CD4-positive, alpha-beta T cell treated with Interleukin-15 for 4 hours (primary cell): Measurements from ENCODE around the gene RLN3.
A peak's percentile ranks its signal among the peaks of the same experiment; 100 is the strongest.
"Not testable (repeated sequence)": the region's sequence is repeated elsewhere in the genome, so short reads cannot be mapped to it uniquely, and the experiment has no call there.

Experiments used
- DNase-seq: peaks from one replicate; pipeline ENCODE4 v3.0.0-alpha.2; 2020; ENCODE audit warnings: low spot score

The RLN3 gene

DNA sequence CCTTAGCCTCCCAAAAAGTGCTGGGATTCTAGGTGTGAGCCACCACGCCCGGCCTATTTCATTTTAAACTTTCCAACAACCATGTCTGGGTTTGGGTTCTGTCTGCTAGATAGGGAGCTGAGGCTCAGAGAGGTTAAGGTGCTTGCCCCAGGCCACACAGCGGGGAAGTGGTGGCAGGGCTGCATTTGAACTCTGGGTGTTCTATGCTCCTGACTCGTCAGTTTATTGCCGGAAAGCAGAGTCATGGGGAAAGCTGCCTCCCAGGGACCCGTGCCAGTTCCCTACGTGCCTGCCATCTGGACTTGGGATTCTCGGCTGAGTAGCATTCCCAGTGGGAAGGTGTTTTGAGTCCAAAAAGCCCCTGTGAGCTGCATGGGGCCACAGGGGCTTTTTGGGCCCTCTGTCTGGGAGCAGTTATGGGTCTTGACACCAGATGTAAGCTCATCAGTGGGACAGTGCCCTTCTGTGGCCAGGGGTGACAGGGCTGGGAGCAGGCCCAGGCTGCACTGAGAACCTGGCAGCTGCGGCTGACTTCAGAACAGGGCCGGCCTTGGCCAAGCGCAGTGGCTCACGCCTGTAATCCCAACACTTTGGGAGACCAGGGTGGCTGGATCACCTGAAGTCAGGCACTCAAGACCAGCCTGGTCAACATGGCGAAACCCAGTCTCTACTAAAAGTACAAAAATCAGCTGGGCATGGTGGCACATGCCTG lies 32.8 kb upstream of the RLN3 start:
- DNase-seq, result no peak

GRCh38 chr19:13995878-13996765 lies 31.8 kb upstream of the RLN3 start:
- DNase-seq, result no peak

- no peak for DNase-seq
Observed at GRCh38 chr19:13996928-13997630, 30.9 kb upstream of the RLN3 start.

DNA sequence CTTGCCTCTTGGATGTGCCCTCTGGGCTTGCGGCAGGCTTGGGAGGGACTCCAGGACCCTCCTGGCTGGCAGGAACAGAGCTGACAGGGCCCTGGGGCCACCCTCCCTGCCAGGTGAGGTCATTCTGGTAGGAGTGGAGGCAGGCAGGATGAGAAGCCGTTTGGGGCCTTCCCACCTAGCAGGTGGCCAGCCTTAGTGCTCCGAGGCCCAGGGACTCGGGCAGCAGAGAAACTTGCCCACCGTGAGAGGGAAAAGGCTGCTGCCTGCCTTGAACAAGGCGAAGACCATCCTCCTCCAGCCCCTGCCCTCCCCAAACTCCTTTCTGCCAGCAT lies 30.4 kb upstream of the RLN3 start:
- DNase-seq, result no peak

DNA sequence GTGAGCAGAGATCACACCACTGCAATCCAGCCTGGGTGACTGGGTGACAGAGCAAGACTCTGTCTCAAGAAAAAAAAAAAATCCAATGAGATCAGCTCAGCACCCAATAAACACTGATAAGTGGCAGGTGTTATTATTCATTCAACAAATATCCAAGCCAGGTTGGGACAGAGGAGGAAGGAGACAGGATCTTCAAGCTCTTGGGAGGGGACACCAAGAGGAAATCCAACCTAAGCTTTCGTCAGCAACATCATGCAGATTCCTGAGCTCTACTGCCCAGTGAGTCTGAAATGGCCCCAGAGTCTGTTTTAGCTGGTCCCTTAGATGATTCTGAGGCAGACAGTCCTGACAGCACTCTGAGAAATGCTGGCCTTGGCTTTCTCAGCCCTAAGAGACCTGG lies 29.5 kb upstream of the RLN3 start:
- no peak for DNase-seq

- no peak for DNase-seq
Observed at GRCh38 chr19:13999085-13999484, 28.9 kb upstream of the RLN3 start.

GRCh38 chr19:14000691-14001375 lies 27.1 kb upstream of the RLN3 start:
- no peak for DNase-seq

GRCh38 chr19:14002571-14003250 lies 25.2 kb upstream of the RLN3 start:
- DNase-seq, result peak; percentile 55

GRCh38 chr19:14003251-14004055 lies 24.5 kb upstream of the RLN3 start:
- peak; percentile 47 for DNase-seq

- DNase-seq, result no peak
Observed at GRCh38 chr19:14004619-14005348, 23.2 kb upstream of the RLN3 start.

DNA sequence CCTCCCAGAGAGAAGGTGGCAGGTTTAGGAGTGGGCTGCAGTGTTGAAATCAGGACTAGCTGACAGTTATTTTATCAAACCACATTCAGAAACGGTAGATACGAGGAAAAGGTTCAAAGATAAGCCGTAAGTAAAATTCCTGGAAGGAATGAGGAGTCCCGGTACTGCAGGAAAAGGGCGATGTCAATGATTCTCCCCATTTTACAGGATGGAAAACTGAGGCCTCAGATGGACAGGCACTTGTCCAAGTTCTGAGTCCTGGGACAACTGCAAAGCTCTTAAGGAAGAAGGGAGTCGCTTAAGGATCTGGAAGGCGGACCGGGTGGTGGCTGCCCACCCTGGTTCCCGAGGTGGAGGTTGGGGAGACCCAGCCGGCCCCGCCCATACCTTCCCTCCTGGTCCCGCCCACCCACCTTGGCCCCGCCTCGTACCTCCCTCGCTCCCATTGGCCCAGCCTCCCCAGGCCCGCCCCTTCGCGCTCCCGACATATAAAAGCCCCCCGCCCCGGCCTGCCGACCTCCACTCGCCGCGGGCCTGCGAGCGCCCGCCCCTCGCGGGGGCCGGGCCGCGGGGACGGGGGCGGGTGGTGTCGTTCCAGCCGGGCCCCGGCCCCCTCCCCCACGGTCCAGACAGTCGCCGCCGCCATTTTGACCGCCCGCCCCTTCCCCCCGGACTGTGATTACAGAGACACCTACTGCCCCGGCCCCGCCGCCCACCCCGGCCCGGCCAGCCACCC lies 22.4 kb upstream of the RLN3 start:
- DNase-seq, result peak; percentile 95

DNA sequence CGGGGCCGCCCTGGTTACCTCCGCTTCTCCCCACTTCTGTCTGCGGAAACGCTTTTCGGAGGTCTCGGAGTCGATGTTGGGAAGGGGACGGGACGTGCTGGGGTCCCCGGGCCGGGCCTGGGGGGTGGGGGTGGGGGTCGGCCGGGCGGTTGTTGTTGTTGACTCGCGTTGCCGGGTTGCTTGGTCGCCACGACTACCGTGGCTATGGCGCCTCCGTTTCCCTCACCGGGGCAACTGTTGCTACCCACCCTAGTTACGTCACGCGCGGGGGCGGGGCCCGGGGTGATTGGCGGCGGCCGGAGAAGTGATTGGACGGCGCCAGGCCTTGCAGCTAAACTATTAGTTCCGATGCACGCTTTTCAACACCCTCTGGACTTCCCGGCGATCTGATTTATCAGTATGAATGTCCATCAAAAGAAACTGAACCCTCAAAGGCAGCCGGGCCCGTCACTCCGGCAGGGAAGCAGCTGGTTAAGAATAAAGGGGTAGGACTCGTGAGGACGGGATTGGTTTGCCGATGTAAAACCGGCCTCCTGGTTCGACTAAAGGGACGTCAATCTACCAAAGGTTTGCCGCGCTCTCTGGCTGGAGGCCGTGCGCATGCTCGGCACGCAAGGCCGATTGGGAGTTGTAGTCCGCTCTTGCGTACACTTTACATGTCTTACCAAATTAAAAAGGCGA lies 21.7 kb upstream of the RLN3 start, which contains the start of gene RFX1:
TSS of gene RFX1 (minus strand) at position 236 of the 681 bp plus-strand sequence. CDS start 12,477 bp downstream, outside the sequence.
- DNase-seq, result peak; percentile 100

GRCh38 chr19:14006766-14007562 lies 21.0 kb upstream of the RLN3 start:
- no peak for DNase-seq

GRCh38 chr19:14012378-14012915 lies 15.5 kb upstream of the RLN3 start:
- DNase-seq, result no peak

- DNase-seq, result no peak
Observed at GRCh38 chr19:14015524-14016035, 12.4 kb upstream of the RLN3 start.

GRCh38 chr19:14019100-14019499 lies 8.8 kb upstream of the RLN3 start:
- no peak for DNase-seq

GRCh38 chr19:14019739-14020138 lies 8.2 kb upstream of the RLN3 start:
- not testable (repeated sequence) for DNase-seq
